Measurements from ENCODE around the gene GRK5. TPM values are rescaled to one million over a fixed set of nuclear protein-coding genes. Genes with fewer than 3 reads are reported as not detected.

Gene GRK5
- polyA plus RNA-seq, 1 experiment, result 20.8 TPM

DNA sequence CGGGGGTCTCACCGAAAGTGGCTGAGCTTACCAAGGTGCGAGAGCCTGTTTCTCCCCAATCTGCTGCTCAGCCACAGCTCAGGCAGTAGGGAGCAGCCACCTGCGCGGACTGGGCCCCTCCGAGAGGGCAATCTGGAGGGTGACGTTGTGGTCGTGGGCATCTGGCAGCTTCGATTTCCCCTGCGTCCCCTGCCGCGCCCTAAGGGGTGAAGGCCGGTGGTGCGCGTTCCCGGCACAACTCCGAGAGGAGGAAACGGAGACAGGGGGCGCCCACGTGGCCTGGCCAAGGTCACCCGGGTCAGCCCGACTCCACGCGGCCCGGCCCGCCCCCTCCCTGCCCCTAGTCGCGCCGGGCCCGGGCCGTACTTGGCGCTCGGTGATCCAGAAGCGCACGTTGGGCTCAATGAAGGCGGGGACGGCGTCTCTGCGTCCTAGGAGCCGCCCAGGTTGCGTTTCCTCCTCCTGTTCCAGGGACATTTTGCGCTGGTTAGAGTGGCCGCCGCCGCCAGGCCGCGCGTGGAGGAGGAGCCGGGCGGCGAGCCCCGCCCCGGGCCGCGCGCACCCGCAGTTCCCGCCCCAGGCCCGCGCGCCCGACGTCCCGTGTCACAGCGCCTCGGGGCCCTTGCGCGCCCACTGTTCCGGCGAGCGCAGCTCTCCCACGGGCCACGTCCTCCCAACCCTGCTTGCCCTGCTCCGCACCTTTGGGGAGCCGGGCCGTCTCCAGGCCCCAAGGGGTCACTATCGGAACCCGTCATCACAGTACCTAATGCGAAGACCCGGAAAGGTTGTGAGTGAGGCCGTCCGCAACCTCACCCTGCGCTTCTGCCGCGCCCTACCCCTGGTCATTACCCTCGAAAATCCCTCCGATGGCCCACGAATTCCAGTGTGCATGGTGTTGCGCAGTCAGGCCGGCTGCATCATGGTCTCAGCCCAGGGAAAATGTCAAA is 41.9 kb upstream of the GRK5 start, which contains the start of gene SFXN4:
Gene SFXN4 (minus strand): TSS at position 544 of the 947 bp plus-strand sequence. CDS start 67 bp downstream, at position 477.
- CTCF ChIA-PET, result interaction anchor here (0.8 kb wide), 1 partner anchor 436 kb away, joined by 3 read pairs; no protein-coding TSS in a partner anchor
- Histone ChIP-seq H3K36me3 (ENCODE audit: control insufficient read depth, insufficient read depth, low read length) (peaks cover 12% of the 10 kb centered on the region), H3K27me3 (ENCODE audit: control insufficient read depth, insufficient read depth, low read length) (no peaks in the 10 kb centered on the region), H3K4me3 (ENCODE audit: low read depth, low read length) (peak within 1 kb of the TSS; percentile 76)
- TF ChIP-seq, protein P1, sequence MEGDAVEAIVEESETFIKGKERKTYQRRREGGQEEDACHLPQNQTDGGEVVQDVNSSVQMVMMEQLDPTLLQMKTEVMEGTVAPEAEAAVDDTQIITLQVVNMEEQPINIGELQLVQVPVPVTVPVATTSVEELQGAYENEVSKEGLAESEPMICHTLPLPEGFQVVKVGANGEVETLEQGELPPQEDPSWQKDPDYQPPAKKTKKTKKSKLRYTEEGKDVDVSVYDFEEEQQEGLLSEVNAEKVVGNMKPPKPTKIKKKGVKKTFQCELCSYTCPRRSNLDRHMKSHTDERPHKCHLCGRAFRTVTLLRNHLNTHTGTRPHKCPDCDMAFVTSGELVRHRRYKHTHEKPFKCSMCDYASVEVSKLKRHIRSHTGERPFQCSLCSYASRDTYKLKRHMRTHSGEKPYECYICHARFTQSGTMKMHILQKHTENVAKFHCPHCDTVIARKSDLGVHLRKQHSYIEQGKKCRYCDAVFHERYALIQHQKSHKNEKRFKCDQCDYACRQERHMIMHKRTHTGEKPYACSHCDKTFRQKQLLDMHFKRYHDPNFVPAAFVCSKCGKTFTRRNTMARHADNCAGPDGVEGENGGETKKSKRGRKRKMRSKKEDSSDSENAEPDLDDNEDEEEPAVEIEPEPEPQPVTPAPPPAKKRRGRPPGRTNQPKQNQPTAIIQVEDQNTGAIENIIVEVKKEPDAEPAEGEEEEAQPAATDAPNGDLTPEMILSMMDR (IDR thresholded peaks at IDR 0.05; ENCODE audit: insufficient read depth, low read depth, low read length), result no peak
- POLR2A ChIA-PET, result interaction anchor here (0.6 kb wide), 1 partner anchor 25 kb away, joined by 3 read pairs; no protein-coding TSS in a partner anchor
- DNase-seq (ENCODE audit: low read depth), result no peak

DNA sequence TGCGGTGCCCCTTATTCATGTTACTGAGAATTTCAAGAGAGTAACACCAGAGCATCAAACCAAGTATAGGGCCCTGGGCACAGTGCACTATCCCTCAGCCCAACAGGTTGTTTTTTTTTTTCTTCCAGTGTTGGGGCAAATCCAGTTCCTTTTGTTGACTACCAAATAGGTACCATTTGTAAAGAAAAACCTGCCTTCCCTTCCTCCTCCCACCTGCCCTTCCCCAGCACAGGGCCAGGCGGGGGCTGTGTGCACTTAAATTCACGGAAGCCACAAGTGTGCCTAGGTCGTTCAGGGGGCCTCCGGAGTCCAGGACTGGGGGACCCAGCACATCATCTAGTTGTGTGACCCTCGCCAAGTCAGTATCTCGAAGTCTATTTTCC is 41.3 kb upstream of the GRK5 start:
- H3K4me3 ChIP-seq (ENCODE audit: low read depth, low read length), result peak overlapping the region; percentile 76
- H3K27me3 ChIP-seq (ENCODE audit: control insufficient read depth, insufficient read depth, low read length), result no peaks in the 10 kb centered on the region
- DNase-seq (ENCODE audit: low read depth), result no peak
- TF ChIP-seq, protein P1 (IDR thresholded peaks at IDR 0.05; ENCODE audit: insufficient read depth, low read depth, low read length), result no peak
- ChIA-PET CTCF (no interaction called here), POLR2A (no interaction called here)
- H3K36me3 ChIP-seq (ENCODE audit: control insufficient read depth, insufficient read depth, low read length), result peaks cover 12% of the 10 kb centered on the region

DNA sequence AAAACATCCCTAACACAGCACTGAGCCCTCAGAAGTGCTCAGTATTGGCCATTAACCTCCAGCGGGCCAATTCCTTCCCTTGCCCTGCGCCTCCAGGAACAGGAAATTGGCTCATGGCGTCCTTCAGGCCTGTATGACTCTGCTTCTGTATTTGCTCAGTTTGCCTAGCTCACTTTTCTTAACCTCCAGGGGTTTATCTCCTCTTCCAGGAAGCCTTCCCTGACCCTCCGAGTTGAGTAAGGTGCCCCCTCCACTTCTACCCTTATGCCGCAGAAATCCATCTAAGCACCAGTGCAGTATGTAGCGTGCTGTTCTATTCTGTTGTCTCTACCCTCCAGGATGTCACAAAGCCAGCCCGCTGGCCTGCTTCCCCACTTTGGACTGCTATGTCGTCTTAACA is 40.8 kb upstream of the GRK5 start:
- Histone ChIP-seq H3K4me3 (ENCODE audit: low read depth, low read length) (no peak overlapping the region), H3K27me3 (ENCODE audit: control insufficient read depth, insufficient read depth, low read length) (no peaks in the 10 kb centered on the region), H3K36me3 (ENCODE audit: control insufficient read depth, insufficient read depth, low read length) (peaks cover 16% of the 10 kb centered on the region)
- TF ChIP-seq, protein P1 (IDR thresholded peaks at IDR 0.05; ENCODE audit: insufficient read depth, low read depth, low read length), result no peak
- ChIA-PET POLR2A (no interaction called here), CTCF (no interaction called here)
- DNase-seq (ENCODE audit: low read depth), result no peak

DNA sequence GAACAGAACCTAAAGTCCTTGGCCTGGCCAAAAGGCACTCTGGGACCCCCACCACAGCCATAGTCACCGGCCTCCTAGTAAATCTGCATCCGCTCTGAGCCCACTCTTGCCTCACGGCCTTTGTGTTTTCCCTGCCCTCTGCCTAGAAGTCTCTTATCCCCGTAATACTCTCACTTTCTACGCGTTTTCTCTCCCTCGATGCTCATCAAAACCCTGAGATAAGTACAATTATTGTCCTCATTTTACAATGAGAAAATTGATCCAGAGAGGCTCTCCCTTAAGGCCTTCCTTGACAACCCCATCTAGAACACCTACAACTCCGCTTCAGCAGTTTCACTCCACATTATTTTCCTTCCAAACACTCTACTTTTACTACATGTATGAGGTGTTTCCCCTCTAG is 40.3 kb upstream of the GRK5 start:
- TF ChIP-seq, protein P1 (IDR thresholded peaks at IDR 0.05; ENCODE audit: insufficient read depth, low read depth, low read length), result no peak
- Histone ChIP-seq H3K27me3 (ENCODE audit: control insufficient read depth, insufficient read depth, low read length) (no peaks in the 10 kb centered on the region), H3K36me3 (ENCODE audit: control insufficient read depth, insufficient read depth, low read length) (peaks cover 18% of the 10 kb centered on the region), H3K4me3 (ENCODE audit: low read depth, low read length) (no peak overlapping the region)
- ChIA-PET CTCF (interaction anchor here (1.1 to 2.9 kb wide), 3 partner anchors 9 to 32 kb away, joined by 3 to 11 read pairs (median 3); no protein-coding TSS in a partner anchor), POLR2A (no interaction called here)
- no peak for DNase-seq (ENCODE audit: low read depth)

DNA sequence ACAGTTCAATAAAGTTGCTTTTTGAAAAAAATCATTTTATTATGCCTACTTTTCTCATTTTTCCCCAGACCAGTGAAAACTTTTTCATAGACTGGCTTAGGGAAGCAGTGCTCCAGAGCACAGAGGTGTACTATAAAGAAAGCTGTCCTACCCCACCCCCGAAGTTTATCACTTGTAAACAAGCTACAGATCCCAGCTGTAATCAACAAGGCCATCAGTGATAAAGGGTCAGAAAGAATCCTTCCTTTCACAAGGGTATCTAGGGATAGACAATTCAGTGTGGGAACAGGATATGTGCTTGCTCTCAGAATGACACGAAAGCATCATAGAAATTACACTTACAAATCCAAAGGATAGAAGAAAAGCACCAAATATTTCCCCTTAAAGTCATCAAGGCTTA is 33.3 kb upstream of the GRK5 start:
- POLR2A ChIA-PET, result no interaction called here
- CTCF ChIA-PET, result interaction anchor here (1.6 kb wide), 1 partner anchor 32 kb away, joined by 3 read pairs; no protein-coding TSS in a partner anchor

More for the DNA sequence above, 33.3 kb upstream of the GRK5 start:
- Histone ChIP-seq H3K36me3 (ENCODE audit: control insufficient read depth, insufficient read depth, low read length) (peaks cover 15% of the 10 kb centered on the region), H3K27me3 (ENCODE audit: control insufficient read depth, insufficient read depth, low read length) (no peaks in the 10 kb centered on the region), H3K4me3 (ENCODE audit: low read depth, low read length) (no peak overlapping the region)
- no peak for DNase-seq (ENCODE audit: low read depth)
- TF ChIP-seq, protein P1 (IDR thresholded peaks at IDR 0.05; ENCODE audit: insufficient read depth, low read depth, low read length), result no peak

All from BJ (cell line).